ENCODE measurements around the gene FRMD8. TPM values are rescaled to one million over a fixed set of nuclear protein-coding genes. Genes with fewer than 3 reads are reported as not detected.

FRMD8 gene
- 8.4 TPM for total RNA-seq

GRCh38 chr11:65386307-65387140 lies at the start of gene FRMD8:
Gene FRMD8 (plus strand): TSS chr11:65386637. CDS start chr11:65387037, 400 bp downstream.
- H3K27me3 ChIP-seq (ENCODE audit: control insufficient read depth in 3 of 3, insufficient read depth in 3 of 3, low read length in 3 of 3): no peaks in the 10 kb centered on the region
- no peaks in the 10 kb centered on the region for H3K9me3 ChIP-seq (ENCODE audit: control insufficient read depth in 3 of 3, low read length in 3 of 3)
- H3K9ac ChIP-seq (ENCODE audit: low read depth in 1 of 3, low read length in 3 of 3): peak within 1 kb of the TSS; percentile 93 to 97 (median 93)
- peaks cover 58 to 86% (median 74%) of the 10 kb centered on the region in 3 donors for H3K4me1 ChIP-seq (ENCODE audit: control insufficient read depth in 3 of 3, insufficient read depth in 3 of 3, low read length in 3 of 3)
- H3K27ac ChIP-seq (ENCODE audit: low read depth, low read length): peak within 1 kb of the TSS; percentile 100
- peak within 1 kb of the TSS; percentile 82 to 91 (median 91) for H3K4me3 ChIP-seq (ENCODE audit: low read length in 3 of 3)
- H3K36me3 ChIP-seq (ENCODE audit: control insufficient read depth in 3 of 3, insufficient read depth in 3 of 3, low read length in 3 of 3): peaks cover 0 to 2% (median 0%) of the 10 kb centered on the region in 3 donors

- Histone ChIP-seq H3K36me3 (ENCODE audit: control insufficient read depth in 3 of 3, insufficient read depth in 3 of 3, low read length in 3 of 3) (peaks cover 34 to 41% (median 38%) of the 10 kb centered on the region in 3 donors), H3K27ac (ENCODE audit: low read depth, low read length) (no peak overlapping the region), H3K4me3 (ENCODE audit: low read length in 3 of 3) (no peak overlapping the region), H3K4me1 (ENCODE audit: control insufficient read depth in 3 of 3, insufficient read depth in 3 of 3, low read length in 3 of 3) (peaks cover 17 to 24% (median 22%) of the 10 kb centered on the region in 3 donors), H3K27me3 (ENCODE audit: control insufficient read depth in 3 of 3, insufficient read depth in 3 of 3, low read length in 3 of 3) (no peaks in the 10 kb centered on the region), H3K9me3 (ENCODE audit: control insufficient read depth in 3 of 3, low read length in 3 of 3) (no peaks in the 10 kb centered on the region), H3K9ac (ENCODE audit: low read depth in 1 of 3, low read length in 3 of 3) (no peak overlapping the region)
These were observed 47.8 kb upstream of the FRMD8 start for GRCh38 chr11:65338676-65339075.

GRCh38 chr11:65340226-65340625 lies 46.2 kb upstream of the FRMD8 start:
- Histone ChIP-seq H3K27me3 (ENCODE audit: control insufficient read depth in 3 of 3, insufficient read depth in 3 of 3, low read length in 3 of 3) (no peaks in the 10 kb centered on the region), H3K27ac (ENCODE audit: low read depth, low read length) (no peak overlapping the region), H3K4me1 (ENCODE audit: control insufficient read depth in 3 of 3, insufficient read depth in 3 of 3, low read length in 3 of 3) (peaks cover 7 to 14% (median 13%) of the 10 kb centered on the region in 3 donors), H3K9me3 (ENCODE audit: control insufficient read depth in 3 of 3, low read length in 3 of 3) (no peaks in the 10 kb centered on the region), H3K9ac (ENCODE audit: low read depth in 1 of 3, low read length in 3 of 3) (no peak overlapping the region), H3K36me3 (ENCODE audit: control insufficient read depth in 3 of 3, insufficient read depth in 3 of 3, low read length in 3 of 3) (peaks cover 47 to 57% (median 54%) of the 10 kb centered on the region in 3 donors), H3K4me3 (ENCODE audit: low read length in 3 of 3) (no peak overlapping the region)

- H3K4me1 ChIP-seq (ENCODE audit: control insufficient read depth in 3 of 3, insufficient read depth in 3 of 3, low read length in 3 of 3): peaks cover 3 to 9% (median 9%) of the 10 kb centered on the region in 3 donors
These were observed 44.6 kb upstream of the FRMD8 start for GRCh38 chr11:65341856-65342255.

GRCh38 chr11:65351511-65351910 lies 34.9 kb upstream of the FRMD8 start:
- H3K36me3 ChIP-seq (ENCODE audit: control insufficient read depth in 3 of 3, insufficient read depth in 3 of 3, low read length in 3 of 3): peaks cover 45 to 53% (median 47%) of the 10 kb centered on the region in 3 donors

More at GRCh38 chr11:65341856-65342255, 44.6 kb upstream of the FRMD8 start:
- H3K9ac ChIP-seq (ENCODE audit: low read depth in 1 of 3, low read length in 3 of 3): no peak overlapping the region
- no peaks in the 10 kb centered on the region for H3K9me3 ChIP-seq (ENCODE audit: control insufficient read depth in 3 of 3, low read length in 3 of 3)
- no peaks in the 10 kb centered on the region for H3K27me3 ChIP-seq (ENCODE audit: control insufficient read depth in 3 of 3, insufficient read depth in 3 of 3, low read length in 3 of 3)
- H3K36me3 ChIP-seq (ENCODE audit: control insufficient read depth in 3 of 3, insufficient read depth in 3 of 3, low read length in 3 of 3): peaks cover 60 to 72% (median 68%) of the 10 kb centered on the region in 3 donors
- H3K27ac ChIP-seq (ENCODE audit: low read depth, low read length): no peak overlapping the region
- no peak overlapping the region for H3K4me3 ChIP-seq (ENCODE audit: low read length in 3 of 3)

GRCh38 chr11:65352783-65353182 lies 33.7 kb upstream of the FRMD8 start:
- H3K4me1 ChIP-seq (ENCODE audit: control insufficient read depth in 3 of 3, insufficient read depth in 3 of 3, low read length in 3 of 3): peaks cover 25 to 34% (median 30%) of the 10 kb centered on the region in 3 donors
- no peak overlapping the region for H3K9ac ChIP-seq (ENCODE audit: low read depth in 1 of 3, low read length in 3 of 3)
- H3K27ac ChIP-seq (ENCODE audit: low read depth, low read length): no peak overlapping the region
- H3K9me3 ChIP-seq (ENCODE audit: control insufficient read depth in 3 of 3, low read length in 3 of 3): no peaks in the 10 kb centered on the region
- H3K36me3 ChIP-seq (ENCODE audit: control insufficient read depth in 3 of 3, insufficient read depth in 3 of 3, low read length in 3 of 3): peaks cover 40 to 45% (median 42%) of the 10 kb centered on the region in 3 donors
- H3K4me3 ChIP-seq (ENCODE audit: low read length in 3 of 3): no peak overlapping the region
- peaks cover 0 to 10% (median 0%) of the 10 kb centered on the region in 3 donors for H3K27me3 ChIP-seq (ENCODE audit: control insufficient read depth in 3 of 3, insufficient read depth in 3 of 3, low read length in 3 of 3)

More at GRCh38 chr11:65351511-65351910, 34.9 kb upstream of the FRMD8 start:
- Histone ChIP-seq H3K27me3 (ENCODE audit: control insufficient read depth in 3 of 3, insufficient read depth in 3 of 3, low read length in 3 of 3) (peaks cover 0 to 4% (median 0%) of the 10 kb centered on the region in 3 donors), H3K9ac (ENCODE audit: low read depth in 1 of 3, low read length in 3 of 3) (no peak overlapping the region), H3K27ac (ENCODE audit: low read depth, low read length) (no peak overlapping the region), H3K9me3 (ENCODE audit: control insufficient read depth in 3 of 3, low read length in 3 of 3) (no peaks in the 10 kb centered on the region), H3K4me1 (ENCODE audit: control insufficient read depth in 3 of 3, insufficient read depth in 3 of 3, low read length in 3 of 3) (peaks cover 21 to 27% (median 25%) of the 10 kb centered on the region in 3 donors), H3K4me3 (ENCODE audit: low read length in 3 of 3) (no peak overlapping the region)

- Histone ChIP-seq H3K4me3 (ENCODE audit: low read length in 3 of 3) (no peak overlapping the region), H3K9ac (ENCODE audit: low read depth in 1 of 3, low read length in 3 of 3) (no peak overlapping the region), H3K27ac (ENCODE audit: low read depth, low read length) (peak overlapping the region; percentile 47)
These were observed 33.1 kb upstream of the FRMD8 start for GRCh38 chr11:65353376-65353775.

GRCh38 chr11:65353900-65354264 lies 32.6 kb upstream of the FRMD8 start:
- Histone ChIP-seq H3K9ac (ENCODE audit: low read depth in 1 of 3, low read length in 3 of 3) (peak overlapping the region; percentile 46 to 73 (median 62)), H3K4me1 (ENCODE audit: control insufficient read depth in 3 of 3, insufficient read depth in 3 of 3, low read length in 3 of 3) (peaks cover 25 to 34% (median 33%) of the 10 kb centered on the region in 3 donors), H3K27ac (ENCODE audit: low read depth, low read length) (peak overlapping the region; percentile 47), H3K4me3 (ENCODE audit: low read length in 3 of 3) (peak overlapping the region; percentile 82 to 91 (median 85)), H3K36me3 (ENCODE audit: control insufficient read depth in 3 of 3, insufficient read depth in 3 of 3, low read length in 3 of 3) (peaks cover 30 to 35% (median 31%) of the 10 kb centered on the region in 3 donors), H3K27me3 (ENCODE audit: control insufficient read depth in 3 of 3, insufficient read depth in 3 of 3, low read length in 3 of 3) (peaks cover 0 to 10% (median 0%) of the 10 kb centered on the region in 3 donors), H3K9me3 (ENCODE audit: control insufficient read depth in 3 of 3, low read length in 3 of 3) (no peaks in the 10 kb centered on the region)

More at GRCh38 chr11:65353376-65353775, 33.1 kb upstream of the FRMD8 start:
- H3K4me1 ChIP-seq (ENCODE audit: control insufficient read depth in 3 of 3, insufficient read depth in 3 of 3, low read length in 3 of 3): peaks cover 25 to 34% (median 33%) of the 10 kb centered on the region in 3 donors
- no peaks in the 10 kb centered on the region for H3K9me3 ChIP-seq (ENCODE audit: control insufficient read depth in 3 of 3, low read length in 3 of 3)
- H3K27me3 ChIP-seq (ENCODE audit: control insufficient read depth in 3 of 3, insufficient read depth in 3 of 3, low read length in 3 of 3): peaks cover 0 to 10% (median 0%) of the 10 kb centered on the region in 3 donors
- H3K36me3 ChIP-seq (ENCODE audit: control insufficient read depth in 3 of 3, insufficient read depth in 3 of 3, low read length in 3 of 3): peaks cover 34 to 40% (median 36%) of the 10 kb centered on the region in 3 donors

GRCh38 chr11:65354265-65355012 lies 32.0 kb upstream of the FRMD8 start, which contains the start of gene TIGD3:
Gene TIGD3 (plus strand): TSS chr11:65354751. CDS start chr11:65355809, 1,058 bp downstream.
- Histone ChIP-seq H3K4me3 (ENCODE audit: low read length in 3 of 3) (peak within 1 kb of the TSS; percentile 82 to 91 (median 85)), H3K9me3 (ENCODE audit: control insufficient read depth in 3 of 3, low read length in 3 of 3) (no peaks in the 10 kb centered on the region), H3K27me3 (ENCODE audit: control insufficient read depth in 3 of 3, insufficient read depth in 3 of 3, low read length in 3 of 3) (peaks cover 0 to 10% (median 0%) of the 10 kb centered on the region in 3 donors), H3K36me3 (ENCODE audit: control insufficient read depth in 3 of 3, insufficient read depth in 3 of 3, low read length in 3 of 3) (peaks cover 26 to 30% (median 27%) of the 10 kb centered on the region in 3 donors), H3K27ac (ENCODE audit: low read depth, low read length) (peak within 1 kb of the TSS; percentile 47), H3K4me1 (ENCODE audit: control insufficient read depth in 3 of 3, insufficient read depth in 3 of 3, low read length in 3 of 3) (peaks cover 25 to 34% (median 33%) of the 10 kb centered on the region in 3 donors), H3K9ac (ENCODE audit: low read depth in 1 of 3, low read length in 3 of 3) (peak within 1 kb of the TSS; percentile 57 to 74 (median 62))

Measured in skeletal muscle tissue (tissue), 4 donors.